Measurements from ENCODE around the gene UBC. TPM values are rescaled to one million over a fixed set of nuclear protein-coding genes. Genes with fewer than 3 reads are reported as not detected.

Gene UBC
- total and polyA plus RNA-seq, 9 of the 15 experiments (the other 6 are each of a cell fraction or from before 2014, with no cell fraction given): 533 to 1,153 (median 813) TPM

DNA sequence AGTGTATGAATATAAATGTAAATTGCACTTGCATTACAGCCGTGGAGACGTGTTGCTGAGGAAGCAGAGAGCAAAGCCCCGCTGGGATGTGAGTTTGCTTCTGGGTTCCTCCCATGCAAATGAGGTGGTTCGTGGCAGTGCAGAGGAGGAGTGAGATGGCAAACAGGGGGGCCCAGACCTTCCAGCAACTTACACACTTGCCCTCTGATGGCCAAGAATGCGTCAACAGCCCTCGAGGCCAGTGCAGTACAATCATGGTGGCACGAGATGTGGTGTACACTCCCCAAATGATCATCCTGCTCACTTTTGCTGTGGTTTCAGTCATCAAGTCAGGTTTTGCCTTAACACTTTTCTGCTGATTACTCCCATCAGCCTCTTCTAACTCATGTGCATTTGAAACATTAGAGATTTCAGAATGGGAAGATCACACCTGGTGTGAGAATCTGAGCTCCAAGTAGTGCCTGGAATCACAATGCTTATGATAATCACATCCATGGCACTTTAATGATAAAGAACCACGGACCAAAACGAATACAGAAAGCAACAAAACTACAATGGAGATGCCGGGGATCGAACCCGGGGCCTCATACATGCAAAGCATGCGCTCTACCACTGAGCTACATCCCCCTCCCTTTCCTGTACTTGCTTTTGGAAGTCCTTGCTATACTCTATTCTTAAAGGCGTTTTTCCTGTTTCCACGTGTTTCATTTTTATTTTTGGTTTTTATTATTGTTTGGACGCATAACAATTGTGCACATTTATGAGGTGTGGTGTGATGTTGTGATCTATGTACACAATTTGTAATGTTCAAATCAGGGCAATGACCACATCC is 7.0 kb upstream of the UBC start (continued):
- TF ChIP-seq, protein P1, sequence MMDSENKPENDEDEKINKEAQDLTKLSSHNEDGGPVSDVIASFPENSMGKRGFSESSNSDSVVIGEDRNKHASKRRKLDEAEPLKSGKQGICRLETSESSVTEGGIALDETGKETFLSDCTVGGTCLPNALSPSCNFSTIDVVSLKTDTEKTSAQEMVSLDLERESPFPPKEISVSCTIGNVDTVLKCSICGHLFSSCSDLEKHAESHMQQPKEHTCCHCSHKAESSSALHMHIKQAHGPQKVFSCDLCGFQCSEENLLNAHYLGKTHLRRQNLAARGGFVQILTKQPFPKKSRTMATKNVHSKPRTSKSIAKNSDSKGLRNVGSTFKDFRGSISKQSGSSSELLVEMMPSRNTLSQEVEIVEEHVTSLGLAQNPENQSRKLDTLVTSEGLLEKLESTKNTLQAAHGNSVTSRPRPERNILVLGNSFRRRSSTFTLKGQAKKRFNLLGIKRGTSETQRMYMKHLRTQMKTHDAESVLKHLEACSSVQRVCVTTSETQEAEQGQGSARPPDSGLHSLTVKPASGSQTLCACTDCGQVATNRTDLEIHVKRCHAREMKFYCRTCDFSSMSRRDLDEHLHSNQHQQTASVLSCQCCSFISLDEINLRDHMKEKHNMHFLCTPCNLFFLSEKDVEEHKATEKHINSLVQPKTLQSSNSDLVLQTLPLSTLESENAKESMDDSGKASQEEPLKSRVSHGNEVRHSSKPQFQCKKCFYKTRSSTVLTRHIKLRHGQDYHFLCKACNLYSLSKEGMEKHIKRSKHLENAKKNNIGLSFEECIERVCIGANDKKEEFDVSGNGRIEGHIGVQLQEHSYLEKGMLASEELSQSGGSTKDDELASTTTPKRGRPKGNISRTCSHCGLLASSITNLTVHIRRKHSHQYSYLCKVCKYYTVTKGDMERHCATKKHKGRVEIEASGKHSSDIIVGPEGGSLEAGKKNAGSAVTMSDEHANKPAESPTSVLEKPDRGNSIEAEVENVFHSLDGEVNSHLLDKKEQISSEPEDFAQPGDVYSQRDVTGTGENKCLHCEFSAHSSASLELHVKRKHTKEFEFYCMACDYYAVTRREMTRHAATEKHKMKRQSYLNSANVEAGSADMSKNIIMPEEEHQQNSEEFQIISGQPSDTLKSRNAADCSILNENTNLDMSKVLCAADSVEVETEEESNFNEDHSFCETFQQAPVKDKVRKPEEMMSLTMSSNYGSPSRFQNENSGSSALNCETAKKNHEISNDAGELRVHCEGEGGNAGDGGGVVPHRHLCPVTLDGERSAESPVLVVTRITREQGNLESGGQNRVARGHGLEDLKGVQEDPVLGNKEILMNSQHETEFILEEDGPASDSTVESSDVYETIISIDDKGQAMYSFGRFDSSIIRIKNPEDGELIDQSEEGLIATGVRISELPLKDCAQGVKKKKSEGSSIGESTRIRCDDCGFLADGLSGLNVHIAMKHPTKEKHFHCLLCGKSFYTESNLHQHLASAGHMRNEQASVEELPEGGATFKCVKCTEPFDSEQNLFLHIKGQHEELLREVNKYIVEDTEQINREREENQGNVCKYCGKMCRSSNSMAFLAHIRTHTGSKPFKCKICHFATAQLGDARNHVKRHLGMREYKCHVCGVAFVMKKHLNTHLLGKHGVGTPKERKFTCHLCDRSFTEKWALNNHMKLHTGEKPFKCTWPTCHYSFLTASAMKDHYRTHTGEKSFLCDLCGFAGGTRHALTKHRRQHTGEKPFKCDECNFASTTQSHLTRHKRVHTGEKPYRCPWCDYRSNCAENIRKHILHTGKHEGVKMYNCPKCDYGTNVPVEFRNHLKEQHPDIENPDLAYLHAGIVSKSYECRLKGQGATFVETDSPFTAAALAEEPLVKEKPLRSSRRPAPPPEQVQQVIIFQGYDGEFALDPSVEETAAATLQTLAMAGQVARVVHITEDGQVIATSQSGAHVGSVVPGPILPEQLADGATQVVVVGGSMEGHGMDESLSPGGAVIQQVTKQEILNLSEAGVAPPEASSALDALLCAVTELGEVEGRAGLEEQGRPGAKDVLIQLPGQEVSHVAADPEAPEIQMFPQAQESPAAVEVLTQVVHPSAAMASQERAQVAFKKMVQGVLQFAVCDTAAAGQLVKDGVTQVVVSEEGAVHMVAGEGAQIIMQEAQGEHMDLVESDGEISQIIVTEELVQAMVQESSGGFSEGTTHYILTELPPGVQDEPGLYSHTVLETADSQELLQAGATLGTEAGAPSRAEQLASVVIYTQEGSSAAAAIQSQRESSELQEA (IDR thresholded peaks at IDR 0.05; ENCODE audit: low read depth): peak; percentile 73
- TF ChIP-seq ZNF395 (CRISPR knock-in tag; IDR thresholded peaks at IDR 0.05) (no peak), DDX20 (tag; IDR thresholded peaks at IDR 0.05; ENCODE audit: low read depth) (0 out of 2 replicates have a peak, but pooled peaks have one; percentile 21), SOX6 (IDR thresholded peaks at IDR 0.05) (peak; percentile 72), DNMT1 (IDR thresholded peaks at IDR 0.05) (0 out of 2 replicates have a peak, but pooled peaks have one; percentile 38), ZNF41 (CRISPR knock-in tag; conservative IDR thresholded peaks at IDR 0.05) (no peak), MTA2 (IDR thresholded peaks at IDR 0.05; ENCODE audit: low read depth) (no peak; the same call in 1 of the 2 replicates), NBN (IDR thresholded peaks at IDR 0.05; ENCODE audit: low read depth) (peak; percentile 54; the same call in 1 of the 2 replicates), E2F3 (CRISPR knock-in tag; IDR thresholded peaks at IDR 0.05) (0 out of 2 replicates have a peak, but pooled peaks have one; percentile 45)
- TF ChIP-seq, protein P2, sequence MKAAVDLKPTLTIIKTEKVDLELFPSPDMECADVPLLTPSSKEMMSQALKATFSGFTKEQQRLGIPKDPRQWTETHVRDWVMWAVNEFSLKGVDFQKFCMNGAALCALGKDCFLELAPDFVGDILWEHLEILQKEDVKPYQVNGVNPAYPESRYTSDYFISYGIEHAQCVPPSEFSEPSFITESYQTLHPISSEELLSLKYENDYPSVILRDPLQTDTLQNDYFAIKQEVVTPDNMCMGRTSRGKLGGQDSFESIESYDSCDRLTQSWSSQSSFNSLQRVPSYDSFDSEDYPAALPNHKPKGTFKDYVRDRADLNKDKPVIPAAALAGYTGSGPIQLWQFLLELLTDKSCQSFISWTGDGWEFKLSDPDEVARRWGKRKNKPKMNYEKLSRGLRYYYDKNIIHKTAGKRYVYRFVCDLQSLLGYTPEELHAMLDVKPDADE (conservative IDR thresholded peaks at IDR 0.05; ENCODE audit: control insufficient read depth, low read depth, low read length): peak; percentile 90
- TF ChIP-seq, protein P3, sequence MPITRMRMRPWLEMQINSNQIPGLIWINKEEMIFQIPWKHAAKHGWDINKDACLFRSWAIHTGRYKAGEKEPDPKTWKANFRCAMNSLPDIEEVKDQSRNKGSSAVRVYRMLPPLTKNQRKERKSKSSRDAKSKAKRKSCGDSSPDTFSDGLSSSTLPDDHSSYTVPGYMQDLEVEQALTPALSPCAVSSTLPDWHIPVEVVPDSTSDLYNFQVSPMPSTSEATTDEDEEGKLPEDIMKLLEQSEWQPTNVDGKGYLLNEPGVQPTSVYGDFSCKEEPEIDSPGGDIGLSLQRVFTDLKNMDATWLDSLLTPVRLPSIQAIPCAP (CRISPR knock-in tag; IDR thresholded peaks at IDR 0.05; ENCODE audit: borderline replicate concordance): no peak
- TF ChIP-seq, protein P4, sequence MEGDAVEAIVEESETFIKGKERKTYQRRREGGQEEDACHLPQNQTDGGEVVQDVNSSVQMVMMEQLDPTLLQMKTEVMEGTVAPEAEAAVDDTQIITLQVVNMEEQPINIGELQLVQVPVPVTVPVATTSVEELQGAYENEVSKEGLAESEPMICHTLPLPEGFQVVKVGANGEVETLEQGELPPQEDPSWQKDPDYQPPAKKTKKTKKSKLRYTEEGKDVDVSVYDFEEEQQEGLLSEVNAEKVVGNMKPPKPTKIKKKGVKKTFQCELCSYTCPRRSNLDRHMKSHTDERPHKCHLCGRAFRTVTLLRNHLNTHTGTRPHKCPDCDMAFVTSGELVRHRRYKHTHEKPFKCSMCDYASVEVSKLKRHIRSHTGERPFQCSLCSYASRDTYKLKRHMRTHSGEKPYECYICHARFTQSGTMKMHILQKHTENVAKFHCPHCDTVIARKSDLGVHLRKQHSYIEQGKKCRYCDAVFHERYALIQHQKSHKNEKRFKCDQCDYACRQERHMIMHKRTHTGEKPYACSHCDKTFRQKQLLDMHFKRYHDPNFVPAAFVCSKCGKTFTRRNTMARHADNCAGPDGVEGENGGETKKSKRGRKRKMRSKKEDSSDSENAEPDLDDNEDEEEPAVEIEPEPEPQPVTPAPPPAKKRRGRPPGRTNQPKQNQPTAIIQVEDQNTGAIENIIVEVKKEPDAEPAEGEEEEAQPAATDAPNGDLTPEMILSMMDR (IDR thresholded peaks at IDR 0.05 in 2 of 3, conservative IDR thresholded peaks at IDR 0.05 in 1 of 3; ENCODE audit: insufficient read depth in 2 of 3, low read depth in 1 of 3, low read length in 3 of 3): no peak

All from K562 (cell line).